Measurements from ENCODE around the gene KCNQ2.

The KCNQ2 gene

GRCh38 chr20:63471981-63472831 lies at the start of gene KCNQ2:
TSS of gene KCNQ2 (minus strand) at chr20:63472655. CDS start at chr20:63472463, 192 bp downstream.
- TF ChIP-seq EZH2 (IDR thresholded peaks at IDR 0.05; ENCODE audit: borderline replicate concordance, low read length): no peak
- TF ChIP-seq CTCF (IDR thresholded peaks at IDR 0.05; ENCODE audit: low read length): no peak
- Histone ChIP-seq H3K27ac (ENCODE audit: low read depth, low read length, poor library complexity, severe bottlenecking) (no peak within 1 kb of the TSS), H3K9me2 (ENCODE audit: low read depth, low read length) (no peaks in the 10 kb centered on the region), H3K9me3 (ENCODE audit: low read length) (no peaks in the 10 kb centered on the region), H3K9ac (ENCODE audit: low read length) (no peak within 1 kb of the TSS), H3K79me2 (ENCODE audit: insufficient read depth, low read length) (no peaks in the 10 kb centered on the region), H3K4me2 (ENCODE audit: low read length) (no peak within 1 kb of the TSS), H3K36me3 (ENCODE audit: insufficient read depth, low read length) (no peaks in the 10 kb centered on the region), H4K20me1 (ENCODE audit: insufficient read depth, low read length) (no peaks in the 10 kb centered on the region), H3K27me3 (ENCODE audit: insufficient read depth, low read length) (peaks cover 8% of the 10 kb centered on the region; the same call in 1 of the 2 replicates), H3K4me3 (ENCODE audit: low read depth, low read length, poor library complexity, severe bottlenecking) (no peak within 1 kb of the TSS), H3F3A (ENCODE audit: insufficient read depth, low read length) (no peaks in the 10 kb centered on the region), H3K4me1 (ENCODE audit: insufficient read depth, low read length, severe bottlenecking) (no peaks in the 10 kb centered on the region), H2AFZ (ENCODE audit: low read length) (no peak within 1 kb of the TSS)

GRCh38 chr20:63521602-63522001 lies 49.1 kb upstream of the KCNQ2 start:
- Histone ChIP-seq H3K9me3 (ENCODE audit: low read length) (0 out of 2 replicates have a peak, but pooled peaks cover 6% of the 10 kb centered on the region), H3K4me2 (ENCODE audit: low read length) (peak overlapping the region; percentile 75), H4K20me1 (ENCODE audit: insufficient read depth, low read length) (no peaks in the 10 kb centered on the region), H3K4me1 (ENCODE audit: insufficient read depth, low read length, severe bottlenecking) (peaks cover 14% of the 10 kb centered on the region), H2AFZ (ENCODE audit: low read length) (no peak overlapping the region), H3F3A (ENCODE audit: insufficient read depth, low read length) (no peaks in the 10 kb centered on the region), H3K27me3 (ENCODE audit: insufficient read depth, low read length) (no peaks in the 10 kb centered on the region), H3K79me2 (ENCODE audit: insufficient read depth, low read length) (no peaks in the 10 kb centered on the region), H3K9ac (ENCODE audit: low read length) (peak overlapping the region; percentile 80), H3K36me3 (ENCODE audit: insufficient read depth, low read length) (peaks cover 27% of the 10 kb centered on the region), H3K4me3 (ENCODE audit: low read depth, low read length, poor library complexity, severe bottlenecking) (peak overlapping the region; percentile 78), H3K9me2 (ENCODE audit: low read depth, low read length) (no peaks in the 10 kb centered on the region), H3K27ac (ENCODE audit: low read depth, low read length, poor library complexity, severe bottlenecking) (no peak overlapping the region)
- TF ChIP-seq EZH2 (IDR thresholded peaks at IDR 0.05; ENCODE audit: borderline replicate concordance, low read length): no peak
- TF ChIP-seq CTCF (IDR thresholded peaks at IDR 0.05; ENCODE audit: low read length): no peak

GRCh38 chr20:63520934-63521601 lies 48.6 kb upstream of the KCNQ2 start:
- TF ChIP-seq CTCF (IDR thresholded peaks at IDR 0.05; ENCODE audit: low read length) (peak; percentile 29), EZH2 (IDR thresholded peaks at IDR 0.05; ENCODE audit: borderline replicate concordance, low read length) (no peak)
- Histone ChIP-seq H3K27me3 (ENCODE audit: insufficient read depth, low read length) (no peaks in the 10 kb centered on the region), H3K36me3 (ENCODE audit: insufficient read depth, low read length) (peaks cover 27% of the 10 kb centered on the region), H3K79me2 (ENCODE audit: insufficient read depth, low read length) (no peaks in the 10 kb centered on the region), H3K4me1 (ENCODE audit: insufficient read depth, low read length, severe bottlenecking) (peaks cover 14% of the 10 kb centered on the region), H2AFZ (ENCODE audit: low read length) (no peak overlapping the region), H3K4me3 (ENCODE audit: low read depth, low read length, poor library complexity, severe bottlenecking) (peak overlapping the region; percentile 78), H3K27ac (ENCODE audit: low read depth, low read length, poor library complexity, severe bottlenecking) (no peak overlapping the region), H4K20me1 (ENCODE audit: insufficient read depth, low read length) (no peaks in the 10 kb centered on the region), H3K4me2 (ENCODE audit: low read length) (peak overlapping the region; percentile 75), H3K9me3 (ENCODE audit: low read length) (0 out of 2 replicates have a peak, but pooled peaks cover 6% of the 10 kb centered on the region), H3K9ac (ENCODE audit: low read length) (peak overlapping the region; percentile 80), H3K9me2 (ENCODE audit: low read depth, low read length) (no peaks in the 10 kb centered on the region), H3F3A (ENCODE audit: insufficient read depth, low read length) (no peaks in the 10 kb centered on the region)
